ENCODE measurements around the gene ZNF207. TPM values are rescaled to one million over a fixed set of nuclear protein-coding genes. Genes with fewer than 3 reads are reported as not detected.

Gene ZNF207
- total RNA-seq, 1 donor from 2014 or later = 256 TPM

- Mint-ChIP-seq H3K27me3 (ENCODE audit: low read depth) (peaks cover 3% of the 10 kb centered on the region), H3K36me3 (ENCODE audit: low read depth) (peaks cover 6% of the 10 kb centered on the region), H3K9me3 (peaks cover 27% of the 10 kb centered on the region), H3K4me1 (ENCODE audit: low read depth) (no peaks in the 10 kb centered on the region), H3K4me3 (ENCODE audit: low read depth) (no peak overlapping the region), H3K27ac (no peak overlapping the region)
- no peak for DNase-seq (ENCODE audit: low spot score)
- intact Hi-C loops (cut with micrococcal nuclease) = no loop called here
Measured at GRCh38 chr17:32429598-32429997, 79.6 kb downstream of the ZNF207 start.

Other genes with a start within 250 kb of the ZNF207 start
- 25.2 and 25.7 TPM in 2 replicates for gene RHOT1, start 207.7 kb upstream of the ZNF207 start, total RNA-seq
- gene RHBDL3, start 84.3 kb upstream of the ZNF207 start, total RNA-seq = 0.11 and 0.18 TPM in 2 replicates
- gene C17orf75, start 8.0 kb upstream of the ZNF207 start, total RNA-seq = 25.6 and 32.8 TPM in 2 replicates
- 200 and 207 TPM in 2 replicates for gene PSMD11, start 94.4 kb downstream of the ZNF207 start, total RNA-seq
- gene CDK5R1, start 136.8 kb downstream of the ZNF207 start, total RNA-seq = 10.8 and 12.0 TPM in 2 replicates

Data from activated T-helper 2 cell treated with anti-CD3 and anti-CD28 coated beads, Interferon-gamma antibody, Interleukin-2, Interleukin-4, amounts not matched to agents 10 μg/mL and 5 μg/mL and 100 μg/mL, durations not matched to agents 14 hours and 24 hours and 36 hours (primary cell).